Thoracic aorta (tissue), 2 donors: ENCODE measurements around the gene RDX. TPM values are rescaled to one million over a fixed set of nuclear protein-coding genes. Genes with fewer than 3 reads are reported as not detected.

Source experiments
- ATAC-seq: fragments of 150-250 bp; one replicate; pipeline ENCODE4 v1.8.0; 2017; ENCODE audit warnings: low read depth; ENCODE audit not compliant: insufficient number of reproducible peaks, low FRiP score
- DNase-seq: peaks from one replicate; pipeline ENCODE4 v3.0.0-alpha.2; 2020; ENCODE audit warnings: low spot score
- H3K27ac ChIP-seq, 2 donors: fragments of 200-600 bp; sonication (generic); 1 replicate in 1 of 2; 2 replicates in 1 of 2; pipeline ENCODE4 v1.5.1; 2016; ENCODE audit warnings: mild to moderate bottlenecking in 2 of 2, moderate library complexity in 2 of 2
- H3K27me3 ChIP-seq: fragments of 200-600 bp; sonication (generic); replicated peaks from 2 replicates; pipeline ENCODE4 v1.6.0; 2016; ENCODE audit warnings: mild to moderate bottlenecking; ENCODE audit not compliant: insufficient read depth
- H3K36me3 ChIP-seq: fragments of 200-600 bp; sonication (generic); one replicate; pipeline ENCODE4 v1.5.1; 2016
- H3K4me1 ChIP-seq, 2 donors: fragments of 200-600 bp; sonication (generic); 1 replicate in 1 of 2; 2 replicates in 1 of 2; pipeline versions ENCODE4 v1.5.1 to v1.6.0; 2016; ENCODE audit warnings: low read depth in 2 of 2, mild to moderate bottlenecking in 1 of 2; ENCODE audit not compliant: control insufficient read depth in 1 of 2
- H3K4me3 ChIP-seq: fragments of 200-600 bp; sonication (generic); 2 replicates; pipeline ENCODE4 v1.5.1; 2016; ENCODE audit warnings: mild to moderate bottlenecking
- H3K9me3 ChIP-seq: fragments of 200-600 bp; sonication (generic); 2 replicates; pipeline ENCODE4 v1.5.1; 2016
- total RNA-seq, 2 donors: library from RNA; depleted of rRNA; stranded (reverse); fragments of >200 nt; gene quantifications; one replicate each; pipeline versions ENCODE4 v1.1.0 to v1.2.3, GENCODE V29; 2016
- TF ChIP-seq, protein P1 (sequence below): fragments of 200-600 bp; sonication (generic); IDR thresholded peaks from one replicate; pipeline ENCODE4 v1.5.1; 2019; ENCODE audit warnings: antibody characterized with exemption

Gene RDX
- total RNA-seq, 2 donors from 2014 or later = 54.4 to 86.8 TPM

GRCh38 chr11:110190885-110191284, 105.5 kb downstream of the RDX start:
- TF ChIP-seq, protein P1, sequence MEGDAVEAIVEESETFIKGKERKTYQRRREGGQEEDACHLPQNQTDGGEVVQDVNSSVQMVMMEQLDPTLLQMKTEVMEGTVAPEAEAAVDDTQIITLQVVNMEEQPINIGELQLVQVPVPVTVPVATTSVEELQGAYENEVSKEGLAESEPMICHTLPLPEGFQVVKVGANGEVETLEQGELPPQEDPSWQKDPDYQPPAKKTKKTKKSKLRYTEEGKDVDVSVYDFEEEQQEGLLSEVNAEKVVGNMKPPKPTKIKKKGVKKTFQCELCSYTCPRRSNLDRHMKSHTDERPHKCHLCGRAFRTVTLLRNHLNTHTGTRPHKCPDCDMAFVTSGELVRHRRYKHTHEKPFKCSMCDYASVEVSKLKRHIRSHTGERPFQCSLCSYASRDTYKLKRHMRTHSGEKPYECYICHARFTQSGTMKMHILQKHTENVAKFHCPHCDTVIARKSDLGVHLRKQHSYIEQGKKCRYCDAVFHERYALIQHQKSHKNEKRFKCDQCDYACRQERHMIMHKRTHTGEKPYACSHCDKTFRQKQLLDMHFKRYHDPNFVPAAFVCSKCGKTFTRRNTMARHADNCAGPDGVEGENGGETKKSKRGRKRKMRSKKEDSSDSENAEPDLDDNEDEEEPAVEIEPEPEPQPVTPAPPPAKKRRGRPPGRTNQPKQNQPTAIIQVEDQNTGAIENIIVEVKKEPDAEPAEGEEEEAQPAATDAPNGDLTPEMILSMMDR = no peak
- Histone ChIP-seq H3K4me3 (no peak overlapping the region), H3K4me1 (peaks cover 0 to 3% of the 10 kb centered on the region in 2 donors), H3K9me3 (no peaks in the 10 kb centered on the region), H3K27me3 (no peaks in the 10 kb centered on the region), H3K36me3 (no peaks in the 10 kb centered on the region), H3K27ac (no peak overlapping the region)
- ATAC-seq (no peak), DNase-seq (no peak)

- H3K27ac ChIP-seq = no peak overlapping the region
- TF ChIP-seq, protein P1 = no peak
- no peak overlapping the region for H3K4me3 ChIP-seq
- H3K9me3 ChIP-seq = no peaks in the 10 kb centered on the region
- ATAC-seq = no peak
- no peaks in the 10 kb centered on the region for H3K36me3 ChIP-seq
- no peak for DNase-seq
- peaks cover 3 to 15% of the 10 kb centered on the region in 2 donors for H3K4me1 ChIP-seq
- no peaks in the 10 kb centered on the region for H3K27me3 ChIP-seq
Measured at GRCh38 chr11:110187731-110188130, 108.7 kb downstream of the RDX start.

GRCh38 chr11:110186867-110187266, 109.5 kb downstream of the RDX start:
- ATAC-seq = no peak
- no peak for DNase-seq
- Histone ChIP-seq H3K4me1 (peaks cover 3 to 15% of the 10 kb centered on the region in 2 donors), H3K36me3 (no peaks in the 10 kb centered on the region), H3K4me3 (no peak overlapping the region), H3K9me3 (no peaks in the 10 kb centered on the region), H3K27ac (no peak overlapping the region), H3K27me3 (no peaks in the 10 kb centered on the region)
- TF ChIP-seq, protein P1 = no peak

- H3K27me3 ChIP-seq = no peaks in the 10 kb centered on the region
- H3K4me3 ChIP-seq = no peak overlapping the region
- TF ChIP-seq, protein P1 = no peak
- ATAC-seq (no peak), DNase-seq (no peak)
- H3K27ac ChIP-seq = no peak overlapping the region
- peaks cover 3 to 15% of the 10 kb centered on the region in 2 donors for H3K4me1 ChIP-seq
- H3K36me3 ChIP-seq = no peaks in the 10 kb centered on the region
- H3K9me3 ChIP-seq = no peaks in the 10 kb centered on the region
Measured at GRCh38 chr11:110186456-110186855, 110.0 kb downstream of the RDX start.

DNA sequence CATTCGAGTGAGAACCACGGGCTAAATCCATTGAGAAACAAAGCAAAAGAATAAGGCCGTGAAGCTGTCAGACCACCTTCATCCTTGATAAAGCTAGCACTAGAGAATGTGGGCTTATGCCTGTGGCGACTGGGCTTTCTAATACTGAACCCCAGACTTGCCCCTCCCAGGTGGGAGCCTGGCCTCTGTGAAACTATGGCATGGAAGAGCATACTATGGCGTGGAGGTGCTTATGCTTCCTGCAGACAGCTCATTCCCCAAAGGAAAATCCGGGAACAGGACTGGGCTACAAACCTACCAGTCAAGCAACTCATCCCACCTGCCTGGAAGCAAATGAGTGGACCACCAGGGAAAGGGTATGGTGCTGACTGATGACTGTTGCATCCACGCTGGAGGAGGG, 110.8 kb downstream of the RDX start:
- DNase-seq (no peak), ATAC-seq (no peak)
- H3K27me3 ChIP-seq = no peaks in the 10 kb centered on the region
- H3K9me3 ChIP-seq = no peaks in the 10 kb centered on the region
- TF ChIP-seq, protein P1 = no peak
- H3K27ac ChIP-seq = no peak overlapping the region
- no peak overlapping the region for H3K4me3 ChIP-seq
- H3K36me3 ChIP-seq = no peaks in the 10 kb centered on the region
- peaks cover 3 to 15% of the 10 kb centered on the region in 2 donors for H3K4me1 ChIP-seq
